Lung (tissue), 12 donors: ENCODE measurements around the gene SOAT2. TPM values are rescaled to one million over a fixed set of nuclear protein-coding genes. Genes with fewer than 3 reads are reported as not detected.

Source experiments
- ATAC-seq: fragments of 200-7000 bp; cut with Tn5 transposase; one replicate; pipeline ENCODE4 v1.9.1; 2020; ENCODE audit warnings: moderate number of reproducible peaks; ENCODE audit not compliant: insufficient read depth, low FRiP score
- DNase-seq, 3 donors: peaks; one replicate each; pipeline ENCODE4 v3.0.0-alpha.2; 2013 to 2017
- H3K27ac ChIP-seq, 2 donors: one replicate each; pipeline ENCODE4 v1.5.1; 2013; ENCODE audit warnings: mild to moderate bottlenecking in 2 of 2, moderate library complexity in 2 of 2, control low read depth in 1 of 2, inconsistent platforms in 1 of 2, low read depth in 1 of 2, low read length in 1 of 2
- H3K27me3 ChIP-seq, 3 donors: one replicate each; pipeline ENCODE4 v1.5.1; 2013; ENCODE audit warnings: low read length in 2 of 3; ENCODE audit not compliant: control insufficient read depth in 3 of 3, insufficient read depth in 3 of 3
- H3K36me3 ChIP-seq, 4 donors: one replicate each; pipeline ENCODE4 v1.5.1; 2013; ENCODE audit warnings: low read length in 4 of 4, mild to moderate bottlenecking in 1 of 4, moderate library complexity in 1 of 4; ENCODE audit not compliant: control insufficient read depth in 4 of 4, insufficient read depth in 4 of 4
- H3K4me1 ChIP-seq, 5 donors: one replicate each; pipeline ENCODE4 v1.5.1; 2013; ENCODE audit warnings: low read length in 5 of 5, mild to moderate bottlenecking in 2 of 5, moderate library complexity in 1 of 5; ENCODE audit not compliant: control insufficient read depth in 5 of 5, insufficient read depth in 5 of 5
- H3K4me3 ChIP-seq: one replicate; pipeline ENCODE4 v1.5.1; 2013; ENCODE audit warnings: mild to moderate bottlenecking, control low read depth, moderate library complexity
- H3K9ac ChIP-seq, 2 donors: one replicate each; pipeline ENCODE4 v1.5.1; 2013; ENCODE audit warnings: low read length in 2 of 2, control low read depth in 1 of 2; ENCODE audit not compliant: insufficient read depth in 1 of 2
- H3K9me3 ChIP-seq, 4 donors: one replicate each; pipeline ENCODE4 v1.5.1; 2013; ENCODE audit warnings: low read length in 3 of 4, mild to moderate bottlenecking in 1 of 4, moderate library complexity in 1 of 4; ENCODE audit not compliant: control insufficient read depth in 4 of 4, insufficient read depth in 3 of 4
- CTCF ChIP-seq: IDR thresholded peaks from 2 replicates; pipeline ENCODE4 v1.5.1; 2012; ENCODE audit warnings: mild to moderate bottlenecking; ENCODE audit errors: control extremely low read depth, extremely low read depth
- WGBS, 2 donors: extraction: QIAGEN DNeasy Blood & Tissue Kit; methylation state at CpG; one replicate each; pipeline ENCODE4 v1.1.7; 2013; 5-methylcytosine and 5-hydroxymethylcytosine counted together
- polyA plus RNA-seq, 2 donors: library from polyadenylated mRNA; stranded (reverse); fragments of 200-250 nt; gene quantifications; one replicate each; pipeline ENCODE4 v1.2.1, GENCODE V29; 2013
- total RNA-seq, 2 donors: library from RNA; depleted of rRNA in 1 of 2; stranded (reverse); fragments of >200 nt in 1 of 2; gene quantifications; one replicate each; pipeline ENCODE4 v1.2.1, GENCODE V29; 2014 to 2021
- donor health status: control.
- donor health status: control.
- donor health status: Bipolar disorder and iron deficiency.
- donor health status: healthy.
- donor health status: DM: yes; HTN: yes; CAD: no.

The SOAT2 gene
- total and polyA plus RNA-seq, 4 donors = 0.06 to 0.21 (median 0.10) TPM; not detected in 1

- ATAC-seq (no peak), DNase-seq (no peak)
- H3K4me3 ChIP-seq = no peak overlapping the region
- H3K9ac ChIP-seq = no peak overlapping the region
- 91% methylated on average over 7 of the region's 7 CpGs for WGBS, 2 donors
- H3K9me3 ChIP-seq = no peaks in the 10 kb centered on the region
- no peaks in the 10 kb centered on the region for H3K27me3 ChIP-seq
- peak overlapping the region; percentile 23 to 39 for H3K27ac ChIP-seq
- peaks cover 9 to 46% (median 16%) of the 10 kb centered on the region in 4 donors for H3K36me3 ChIP-seq
- no peak for TF ChIP-seq CTCF
- H3K4me1 ChIP-seq = peaks cover 8 to 30% (median 22%) of the 10 kb centered on the region in 5 donors
Measured at GRCh38 chr12:53070877-53071492, 32.3 kb upstream of the SOAT2 start.

- H3K4me1 ChIP-seq = peaks cover 8 to 25% (median 22%) of the 10 kb centered on the region in 5 donors
- ATAC-seq = no peak
Measured at GRCh38 chr12:53071591-53072551, 31.4 kb upstream of the SOAT2 start.

DNA sequence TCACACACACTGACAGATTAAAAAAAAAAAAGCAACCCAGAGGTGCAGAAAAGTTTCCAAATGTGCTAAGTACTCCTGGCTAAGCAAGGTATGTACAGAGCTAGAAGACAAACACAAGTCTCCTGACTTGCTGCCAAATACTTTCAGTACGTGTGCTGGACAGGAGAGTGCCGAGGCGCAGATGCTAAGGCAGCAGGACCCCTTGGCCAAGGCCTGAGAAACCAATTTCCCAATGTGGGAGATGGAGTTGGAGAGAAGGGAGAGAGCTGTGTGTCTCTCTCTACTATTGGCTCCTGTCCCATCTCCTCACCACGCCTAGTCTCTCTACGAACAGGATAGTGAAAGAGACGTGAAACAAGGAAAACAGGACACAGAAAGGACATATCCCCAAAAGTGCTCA is 29.4 kb upstream of the SOAT2 start:
- WGBS, 2 donors = 50 to 71% methylated on average over 6 of the region's 6 CpGs
- no peak for ATAC-seq
- Histone ChIP-seq H3K36me3 (peaks cover 12 to 36% (median 22%) of the 10 kb centered on the region in 4 donors), H3K27me3 (no peaks in the 10 kb centered on the region), H3K27ac (peak overlapping the region in 1 of 2 donors; percentile 54), H3K4me1 (peaks cover 8 to 39% (median 28%) of the 10 kb centered on the region in 5 donors), H3K4me3 (no peak overlapping the region), H3K9ac (no peak overlapping the region), H3K9me3 (no peaks in the 10 kb centered on the region)
- DNase-seq = peak in 1 of 3 donors; percentile 55
- no peak for TF ChIP-seq CTCF

More at GRCh38 chr12:53071591-53072551, 31.4 kb upstream of the SOAT2 start:
- Histone ChIP-seq H3K36me3 (peaks cover 12 to 48% (median 21%) of the 10 kb centered on the region in 4 donors), H3K27ac (peak overlapping the region; percentile 68 to 81), H3K9ac (peak overlapping the region in 1 of 2 donors; percentile 6), H3K9me3 (no peaks in the 10 kb centered on the region), H3K4me3 (no peak overlapping the region), H3K27me3 (no peaks in the 10 kb centered on the region)
- no peak for TF ChIP-seq CTCF
- DNase-seq = peak; percentile 73 to 90 (median 82)
- 48 to 68% methylated on average over 11 of the region's 11 CpGs for WGBS, 2 donors
